HEK293 (cell line): ENCODE data around the gene LRRN4CL.

Source experiments
- BCL11A ChIP-seq: fragments of 450-650 bp; formaldehyde crosslinking; IDR thresholded peaks from 2 replicates; pipeline ENCODE4 v1.5.1; 2016; ENCODE audit warnings: low read depth, missing biosample characterization, missing genetic modification characterization
- ELK4 ChIP-seq: IDR thresholded peaks from 2 replicates; pipeline ENCODE4 v1.6.1; 2011; ENCODE audit warnings: mild to moderate bottlenecking, low read depth, low read length, borderline replicate concordance
- GLIS1 ChIP-seq: fragments of 450-650 bp; formaldehyde crosslinking; IDR thresholded peaks from 2 replicates; pipeline ENCODE4 v1.5.1; 2016; ENCODE audit warnings: missing biosample characterization, missing genetic modification characterization
- HOXD13 ChIP-seq: sonication (generic); formaldehyde crosslinking; IDR thresholded peaks from 2 replicates; pipeline ENCODE4 v1.8.0; 2022; ENCODE audit warnings: missing genetic modification reagents, borderline replicate concordance
- KLF1 ChIP-seq: fragments of 450-650 bp; formaldehyde crosslinking; IDR thresholded peaks from 2 replicates; pipeline ENCODE4 v1.5.1; 2016; ENCODE audit warnings: missing biosample characterization, missing genetic modification characterization
- KLF10 ChIP-seq: fragments of 450-650 bp; IDR thresholded peaks from 2 replicates; pipeline ENCODE4 v1.5.1; 2018; ENCODE audit warnings: missing biosample characterization, mild to moderate bottlenecking, missing genetic modification characterization
- PRDM4 ChIP-seq: fragments of 450-650 bp; formaldehyde crosslinking; IDR thresholded peaks from 2 replicates; pipeline ENCODE4 v1.5.1; 2017; ENCODE audit warnings: missing biosample characterization, missing genetic modification characterization
- ZBTB10 ChIP-seq: fragments of 450-650 bp; formaldehyde crosslinking; IDR thresholded peaks from 2 replicates; pipeline ENCODE4 v1.5.1; 2016; ENCODE audit warnings: missing biosample characterization, missing genetic modification characterization
- ZBTB11 ChIP-seq: fragments of 450-650 bp; formaldehyde crosslinking; conservative IDR thresholded peaks from 2 replicates; pipeline ENCODE4 v1.5.1; 2016; ENCODE audit warnings: low read depth, missing biosample characterization, missing genetic modification characterization
- ZBTB44 ChIP-seq: fragments of 450-650 bp; IDR thresholded peaks from 2 replicates; pipeline ENCODE4 v1.5.1; 2018; ENCODE audit warnings: missing biosample characterization, mild to moderate bottlenecking, missing genetic modification characterization
- ZBTB6 ChIP-seq: fragments of 450-650 bp; formaldehyde crosslinking; IDR thresholded peaks from 2 replicates; pipeline ENCODE4 v1.5.1; 2017; ENCODE audit warnings: missing biosample characterization, missing genetic modification characterization
- ZFP3 ChIP-seq: fragments of 450-650 bp; formaldehyde crosslinking; IDR thresholded peaks from 2 replicates; pipeline ENCODE4 v1.5.1; 2016; ENCODE audit warnings: low read depth, missing biosample characterization, missing genetic modification characterization
- ZIC2 ChIP-seq: fragments of 450-650 bp; formaldehyde crosslinking; IDR thresholded peaks from 2 replicates; pipeline ENCODE4 v1.5.1; 2016; ENCODE audit warnings: missing biosample characterization, missing genetic modification characterization
- ZNF174 ChIP-seq: fragments of 450-650 bp; formaldehyde crosslinking; IDR thresholded peaks from 2 replicates; pipeline ENCODE4 v1.5.0; 2017; ENCODE audit warnings: missing biosample characterization, mild to moderate bottlenecking, missing genetic modification characterization
- ZNF19 ChIP-seq: fragments of 450-650 bp; formaldehyde crosslinking; IDR thresholded peaks from 2 replicates; pipeline ENCODE4; 2016; ENCODE audit warnings: missing biosample characterization, missing genetic modification characterization, low read depth
- ZNF214 ChIP-seq: fragments of 450-650 bp; formaldehyde crosslinking; IDR thresholded peaks from 2 replicates; pipeline ENCODE4 v1.5.1; 2017; ENCODE audit warnings: missing biosample characterization, mild to moderate bottlenecking, missing genetic modification characterization, borderline replicate concordance
- ZNF239 ChIP-seq: fragments of 450-650 bp; formaldehyde crosslinking; IDR thresholded peaks from 2 replicates; pipeline ENCODE4 v1.5.1; 2016; ENCODE audit warnings: missing biosample characterization, missing genetic modification characterization
- ZNF324 ChIP-seq: fragments of 450-650 bp; formaldehyde crosslinking; IDR thresholded peaks from 2 replicates; pipeline ENCODE4 v1.5.1; 2016; ENCODE audit warnings: missing biosample characterization, missing genetic modification characterization
- ZNF391 ChIP-seq: fragments of 450-650 bp; formaldehyde crosslinking; IDR thresholded peaks from 2 replicates; pipeline ENCODE4 v1.5.1; 2016; ENCODE audit warnings: low read depth, missing biosample characterization, missing genetic modification characterization, borderline replicate concordance
- ZNF501 ChIP-seq: fragments of 450-650 bp; formaldehyde crosslinking; IDR thresholded peaks from 2 replicates; pipeline ENCODE4 v1.5.1; 2016; ENCODE audit warnings: missing biosample characterization, missing genetic modification characterization
- ZSCAN16 ChIP-seq: fragments of 450-650 bp; formaldehyde crosslinking; IDR thresholded peaks from 2 replicates; pipeline ENCODE4 v1.5.1; 2016; ENCODE audit warnings: missing biosample characterization, missing genetic modification characterization
- ZSCAN18 ChIP-seq: fragments of 450-650 bp; formaldehyde crosslinking; IDR thresholded peaks from 2 replicates; pipeline ENCODE4 v1.5.1; 2016; ENCODE audit warnings: missing biosample characterization, missing genetic modification characterization
- ZSCAN23 ChIP-seq: fragments of 450-650 bp; formaldehyde crosslinking; IDR thresholded peaks from 2 replicates; pipeline ENCODE4 v1.5.1; 2016; ENCODE audit warnings: missing biosample characterization, missing genetic modification characterization

The LRRN4CL gene

GRCh38 chr11:62727165-62727871 is 38.0 kb upstream of the LRRN4CL start, which contains the start of gene HNRNPUL2 (continued):
- TF ChIP-seq PRDM4 (tag by site-specific recombination) (peak; percentile 28; the same call in 1 of the 2 replicates), ZNF324 (peak; percentile 79; the same call in 1 of the 2 replicates), ZSCAN23 (tag by site-specific recombination) (no peak), ZSCAN18 (no peak), ZBTB11 (peak; percentile 65), ELK4 (no peak), ZBTB10 (peak; percentile 62; the same call in 1 of the 2 replicates), ZNF391 (tag by site-specific recombination) (0 out of 2 replicates have a peak, but pooled peaks have one; percentile 42), ZIC2 (tag by site-specific recombination) (peak; percentile 85), ZBTB44 (tag by site-specific recombination) (0 out of 2 replicates have a peak, but pooled peaks have one; percentile 41), ZNF19 (no peak), ZFP3 (tag by site-specific recombination) (no peak), ZNF501 (tag by site-specific recombination) (no peak; the same call in 1 of the 2 replicates), ZNF214 (tag by site-specific recombination) (no peak), ZSCAN16 (tag by site-specific recombination) (no peak), ZNF174 (tag by site-specific recombination) (no peak), HOXD13 (CRISPR knock-in tag) (no peak), GLIS1 (peak; percentile 43; the same call in 1 of the 2 replicates), ZBTB6 (tag by site-specific recombination) (peak; percentile 81), KLF1 (tag by site-specific recombination) (peak; percentile 20; the same call in 1 of the 2 replicates), KLF10 (peak; percentile 16; the same call in 1 of the 2 replicates), ZNF239 (tag by site-specific recombination) (no peak), BCL11A (tag by site-specific recombination) (no peak)
